Activated naive CD8-positive, alpha-beta T cell treated with anti-CD3 and anti-CD28 coated beads for 36 hours (primary cell): ENCODE results near the gene HEBP1. TPM values are rescaled to one million over a fixed set of nuclear protein-coding genes. Genes with fewer than 3 reads are reported as not detected.

Experiments
- DNase-seq: peaks from one replicate; pipeline ENCODE4 v3.0.0; 2021
- H3K27ac Mint-ChIP-seq: one replicate; pipeline ENCODE4 v1.8.0; 2022; ENCODE audit warnings: mild to moderate bottlenecking, moderate library complexity, mixed read lengths
- H3K27me3 Mint-ChIP-seq: one replicate; pipeline ENCODE4 v1.8.0; 2022; ENCODE audit warnings: mild to moderate bottlenecking, mixed read lengths
- H3K36me3 Mint-ChIP-seq: one replicate; pipeline ENCODE4 v1.8.0; 2021; ENCODE audit warnings: mild to moderate bottlenecking, mixed read lengths
- H3K4me1 Mint-ChIP-seq: one replicate; pipeline ENCODE4 v1.8.0; 2021; ENCODE audit warnings: mixed read lengths
- H3K4me3 Mint-ChIP-seq: one replicate; pipeline ENCODE4 v1.8.0; 2022; ENCODE audit warnings: mild to moderate bottlenecking, moderate library complexity, mixed read lengths
- H3K9me3 Mint-ChIP-seq: one replicate; pipeline ENCODE4 v1.8.0; 2022; ENCODE audit warnings: mixed read lengths
- total RNA-seq, 2 experiments: library from RNA; stranded (reverse); gene quantifications; one replicate each; pipeline ENCODE4 v1.2.3, GENCODE V29; 2021

HEBP1 gene
- total RNA-seq, 2 experiments from 2014 or later = 21.0 to 21.2 TPM

DNA sequence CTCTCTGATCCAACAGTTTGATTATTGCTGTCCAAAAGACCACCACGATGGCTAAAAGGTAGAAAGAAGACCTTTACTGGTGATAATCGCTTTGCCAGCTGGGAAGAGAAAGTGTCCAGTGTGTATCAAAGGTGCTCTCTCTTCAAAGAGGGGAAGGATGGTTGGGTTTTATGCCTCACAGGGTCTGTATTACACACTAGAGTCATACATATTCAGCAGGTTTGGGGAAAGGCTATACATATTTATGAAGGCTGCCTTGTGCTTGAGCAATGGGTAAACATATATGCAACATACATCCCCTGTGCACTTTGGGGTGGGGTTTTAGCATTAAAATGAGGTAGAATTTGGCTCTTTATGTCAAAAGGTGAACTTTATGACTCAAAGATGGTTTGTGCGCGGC, 66.3 kb downstream of the HEBP1 start:
- H3K4me3 Mint-ChIP-seq = no peak overlapping the region
- peaks cover 3% of the 10 kb centered on the region for H3K4me1 Mint-ChIP-seq
- H3K27me3 Mint-ChIP-seq = no peaks in the 10 kb centered on the region
- DNase-seq = no peak
- H3K27ac Mint-ChIP-seq = no peak overlapping the region
- H3K9me3 Mint-ChIP-seq = no peaks in the 10 kb centered on the region
- peaks cover 3% of the 10 kb centered on the region for H3K36me3 Mint-ChIP-seq

DNA sequence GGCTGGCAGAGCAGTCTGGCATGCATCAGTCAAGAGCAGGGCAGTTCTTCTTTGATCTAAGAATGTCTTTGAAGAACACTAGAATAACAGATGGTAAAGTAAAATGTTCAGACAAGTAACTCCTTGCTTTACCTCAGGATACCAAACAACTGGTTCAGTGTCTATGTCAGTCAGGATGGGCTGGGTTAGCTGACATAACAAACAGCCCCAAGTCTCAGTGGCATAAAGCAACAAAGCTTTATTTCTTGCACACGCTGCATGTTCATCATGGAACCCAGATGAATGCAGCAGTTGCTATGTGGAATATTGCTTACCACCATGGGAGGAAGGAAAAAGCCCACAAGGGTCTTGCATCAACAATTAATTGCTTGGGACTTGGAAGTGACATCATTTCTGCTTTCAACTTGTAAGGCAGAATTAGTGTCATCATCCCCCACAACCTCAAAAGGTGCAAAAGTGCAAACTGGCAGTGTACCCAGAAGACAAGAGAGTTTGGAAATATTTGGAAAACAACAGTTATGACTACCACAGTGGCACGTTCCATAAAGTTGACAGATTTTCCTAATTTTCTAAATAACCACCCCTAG, 69.3 kb downstream of the HEBP1 start:
- Mint-ChIP-seq H3K27ac (no peak overlapping the region), H3K9me3 (no peaks in the 10 kb centered on the region), H3K4me3 (no peak overlapping the region), H3K4me1 (peaks cover 3% of the 10 kb centered on the region), H3K27me3 (no peaks in the 10 kb centered on the region), H3K36me3 (peaks cover 3% of the 10 kb centered on the region)
- no peak for DNase-seq

DNA sequence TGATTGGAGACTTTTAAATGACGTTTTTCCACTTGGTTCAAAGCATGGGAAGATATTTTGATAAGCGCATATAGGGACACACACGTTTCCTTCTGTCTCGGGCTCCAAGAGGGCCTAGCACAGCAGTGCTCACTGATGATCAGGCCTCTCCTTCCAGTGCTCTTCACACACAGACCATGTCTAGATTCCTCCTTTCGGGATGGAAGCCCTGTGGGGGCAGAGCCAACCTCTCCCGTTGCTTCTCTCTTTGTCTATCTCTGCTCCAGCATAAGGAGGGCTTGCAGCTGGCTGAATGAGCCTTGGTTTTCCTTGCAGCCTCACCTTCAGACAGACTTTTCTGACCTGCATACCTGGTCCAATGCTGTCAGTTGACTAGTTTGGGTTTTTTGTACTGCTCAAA, 70.4 kb downstream of the HEBP1 start:
- no peak for DNase-seq
- no peak overlapping the region for H3K4me3 Mint-ChIP-seq
- no peak overlapping the region for H3K27ac Mint-ChIP-seq
- peaks cover 3% of the 10 kb centered on the region for H3K4me1 Mint-ChIP-seq
- H3K36me3 Mint-ChIP-seq = peaks cover 3% of the 10 kb centered on the region
- no peaks in the 10 kb centered on the region for H3K27me3 Mint-ChIP-seq
- no peaks in the 10 kb centered on the region for H3K9me3 Mint-ChIP-seq

DNA sequence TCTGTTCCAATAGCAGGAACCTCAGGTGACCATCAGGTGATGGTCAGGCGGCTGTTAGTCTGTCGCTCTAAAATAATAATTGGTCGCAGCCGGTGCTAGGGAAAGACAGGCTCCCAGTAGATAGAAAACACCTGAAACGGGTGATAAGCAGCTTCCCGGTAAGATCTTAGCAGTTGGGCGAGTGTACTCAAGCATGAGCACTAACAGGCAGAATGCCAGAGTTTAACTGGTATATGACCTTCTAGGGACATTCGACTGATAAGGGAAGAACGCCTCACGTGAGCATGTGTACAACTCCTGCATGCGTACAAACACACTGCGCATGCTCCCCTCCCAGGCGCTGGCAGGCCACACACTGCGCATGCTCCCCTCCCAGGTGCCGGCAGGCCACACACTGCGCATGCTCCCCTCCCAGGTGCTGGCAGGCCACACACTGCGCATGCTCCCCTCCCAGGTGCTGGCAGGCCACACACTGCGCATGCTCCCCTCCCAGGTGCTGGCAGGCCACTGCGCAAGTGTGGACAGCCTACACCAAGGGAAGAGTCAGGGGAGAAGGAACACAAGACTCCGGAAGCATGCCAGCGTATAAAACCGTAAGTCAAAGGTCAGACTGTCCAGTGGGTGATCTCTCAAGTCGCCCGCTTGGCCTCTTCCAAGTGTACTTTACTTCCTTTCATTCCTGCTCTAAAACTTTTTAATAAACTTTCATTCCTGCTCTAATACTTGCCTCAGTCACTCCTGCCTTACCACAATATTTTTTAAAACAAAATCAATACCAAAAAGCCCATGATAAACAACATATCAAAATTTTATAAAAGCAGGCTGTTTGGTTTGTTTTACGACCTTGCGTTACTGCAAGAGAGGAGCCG, 72.6 kb downstream of the HEBP1 start:
- DNase-seq = peak; percentile 58
- Mint-ChIP-seq H3K4me1 (peaks cover 3% of the 10 kb centered on the region), H3K4me3 (peak overlapping the region; percentile 77), H3K9me3 (no peaks in the 10 kb centered on the region), H3K36me3 (peaks cover 3% of the 10 kb centered on the region), H3K27me3 (no peaks in the 10 kb centered on the region), H3K27ac (peak overlapping the region; percentile 73)

DNA sequence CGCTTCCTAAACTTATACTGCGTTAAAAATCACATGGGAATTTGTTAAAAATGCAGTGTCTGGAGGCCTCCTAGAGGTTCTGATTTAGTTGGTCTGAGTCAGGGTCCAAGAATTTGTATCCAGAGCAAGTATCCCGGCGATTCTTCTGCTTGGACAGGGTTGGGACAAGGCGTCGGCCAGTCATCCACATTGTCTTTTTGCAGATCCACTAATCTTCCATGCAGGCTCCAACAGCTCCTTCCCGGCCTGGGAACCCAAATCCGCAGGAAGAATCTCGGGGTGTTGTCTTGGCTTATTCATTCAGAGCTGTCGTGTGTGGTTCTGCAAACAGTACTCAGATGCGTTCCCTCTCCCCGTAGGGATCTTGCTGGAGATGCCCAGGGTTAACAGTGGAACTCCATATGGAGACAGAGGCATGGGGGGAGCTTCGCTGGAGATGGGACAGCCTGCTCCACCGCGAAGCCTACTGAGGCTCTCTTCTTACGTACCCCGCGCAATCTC, 73.4 kb downstream of the HEBP1 start:
- Mint-ChIP-seq H3K36me3 (peaks cover 3% of the 10 kb centered on the region), H3K4me3 (no peak overlapping the region), H3K4me1 (peaks cover 3% of the 10 kb centered on the region), H3K27me3 (no peaks in the 10 kb centered on the region), H3K9me3 (no peaks in the 10 kb centered on the region), H3K27ac (no peak overlapping the region)
- DNase-seq = no peak

DNA sequence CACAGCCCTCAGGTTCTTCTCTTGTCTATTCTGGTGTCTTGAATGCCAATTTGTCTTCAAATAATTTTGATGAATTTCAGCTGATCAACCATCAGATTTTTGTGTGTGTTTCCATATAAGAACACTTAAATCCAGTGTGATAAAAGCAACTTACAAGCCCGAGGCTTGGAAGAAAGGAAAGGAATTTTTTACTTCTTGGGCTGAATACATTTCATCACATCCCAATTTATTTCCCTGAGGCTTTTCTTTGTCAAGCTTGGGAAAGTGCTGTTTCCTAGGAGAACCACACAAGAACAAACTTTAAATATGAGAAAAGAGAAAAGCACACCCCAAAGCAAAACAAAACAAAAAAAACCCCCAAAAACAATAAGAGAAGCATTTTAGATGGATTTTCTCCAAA, 74.7 kb downstream of the HEBP1 start:
- H3K9me3 Mint-ChIP-seq = no peaks in the 10 kb centered on the region
- peaks cover 2% of the 10 kb centered on the region for H3K36me3 Mint-ChIP-seq
- no peak overlapping the region for H3K27ac Mint-ChIP-seq

More for the DNA sequence above, 74.7 kb downstream of the HEBP1 start:
- Mint-ChIP-seq H3K4me3 (no peak overlapping the region), H3K4me1 (no peaks in the 10 kb centered on the region), H3K27me3 (no peaks in the 10 kb centered on the region)
- DNase-seq = no peak

Other genes starting within 250 kb of the HEBP1 start
- gene APOLD1, start 214.6 kb downstream of the HEBP1 start, total RNA-seq = 1 to 10 TPM; 2.3 to 3.1 TPM
- 100 to 1,000 TPM in 1 of 2 experiments, 10 to 100 TPM in 1; 98.5 to 107 TPM for gene DDX47, start 186.9 kb downstream of the HEBP1 start, total RNA-seq
- under 1 TPM; 0.27 to 0.34 TPM for gene GPRC5A, start 108.7 kb downstream of the HEBP1 start, total RNA-seq
- not detected for gene GPRC5D, start 48.1 kb downstream of the HEBP1 start, total RNA-seq
- gene FAM234B, start 44.1 kb upstream of the HEBP1 start, total RNA-seq = 1 to 10 TPM; 6.9 to 8.4 TPM
- not detected for gene GSG1, start 103.4 kb upstream of the HEBP1 start, total RNA-seq
- gene EMP1, start 196.5 kb upstream of the HEBP1 start, total RNA-seq = 1 to 10 TPM; 3.2 to 4.4 TPM